NCI-H1105 treated with DMSO at 0.1 percent for 48 hours (cell line): Measurements from ENCODE around the gene MTAP.

ENCODE experiments used
- DNase-seq: peaks from one replicate; lab custom pipeline; 2025; lab: John Stamatoyannopoulos, UW

The MTAP gene

DNA sequence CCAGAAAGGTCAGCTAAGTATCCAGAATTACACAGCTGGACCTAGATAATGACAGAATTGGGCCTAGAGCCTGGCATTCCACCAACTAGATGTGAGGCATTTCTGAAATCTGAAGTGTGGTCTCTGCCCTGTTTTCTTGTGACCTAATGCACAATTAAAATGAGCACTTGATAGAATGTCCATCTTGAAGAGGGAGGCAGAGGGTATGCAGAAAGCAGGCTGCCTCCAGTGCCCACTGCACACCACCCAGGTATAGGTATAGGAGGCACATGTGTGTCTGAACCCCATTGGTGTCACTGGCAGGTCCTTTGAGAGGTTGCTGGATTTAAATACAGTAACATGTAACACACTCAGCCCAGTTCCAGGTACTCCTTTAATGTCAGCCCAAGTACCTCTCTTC is 2.4 kb downstream of the MTAP start:
- DNase-seq: no peak

DNA sequence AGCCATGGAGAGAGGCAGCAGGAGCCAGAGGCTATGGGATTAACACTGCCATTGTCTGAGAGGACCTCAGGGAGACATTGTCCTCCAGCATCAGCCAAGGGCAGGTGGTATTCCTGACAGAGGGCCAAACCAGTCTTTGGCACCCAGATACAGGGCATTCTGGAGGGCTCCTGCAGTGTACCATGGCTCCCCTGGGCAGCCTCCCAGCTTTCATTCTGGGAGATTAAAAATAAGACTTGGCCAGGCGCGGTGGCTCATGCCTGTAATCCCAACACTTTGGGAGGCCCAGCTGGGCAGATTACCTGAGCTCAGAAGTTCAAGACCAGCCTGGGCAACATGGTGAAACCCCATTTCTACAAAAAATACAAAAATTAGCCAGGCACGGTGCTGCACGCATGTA is 4.2 kb downstream of the MTAP start:
- DNase-seq: no peak

DNA sequence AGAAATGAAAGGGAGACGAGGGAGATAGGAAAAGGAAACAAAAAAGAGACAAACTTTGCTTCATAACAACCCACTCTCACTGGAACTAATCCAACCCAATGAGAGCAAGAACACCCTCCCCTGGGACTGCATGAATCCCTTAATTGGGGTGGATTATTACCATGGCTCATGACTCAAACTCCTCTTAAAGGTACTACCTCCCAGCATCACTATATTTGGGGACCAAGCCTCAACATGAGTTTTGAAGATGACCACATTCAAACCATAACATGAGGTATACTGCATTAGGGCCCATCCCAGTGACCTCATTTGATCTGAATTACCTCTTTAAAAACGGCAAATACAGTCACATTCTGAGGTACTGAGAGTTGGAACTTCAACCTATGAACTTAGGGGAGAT is 8.0 kb downstream of the MTAP start:
- no peak for DNase-seq

DNA sequence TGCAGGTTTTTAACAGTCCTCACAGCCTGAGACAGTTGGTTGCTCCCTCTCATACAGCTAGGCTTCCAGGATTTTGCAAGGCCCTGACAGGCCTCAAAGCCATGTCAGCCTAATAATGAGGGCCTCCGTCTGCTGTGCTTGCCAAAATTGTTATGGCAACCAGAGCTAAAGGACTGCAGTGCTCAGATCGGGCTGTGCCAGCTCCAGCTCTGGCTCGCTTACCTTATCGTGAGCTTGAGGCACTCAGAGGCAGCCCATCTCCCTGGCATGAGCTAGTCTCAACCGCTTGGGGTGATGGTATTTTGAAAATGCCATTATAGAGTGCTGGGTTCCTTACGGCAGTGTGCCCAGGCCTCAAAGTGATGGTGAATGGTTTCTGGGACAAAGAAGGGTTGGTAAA is 8.4 kb downstream of the MTAP start:
- no peak for DNase-seq

DNA sequence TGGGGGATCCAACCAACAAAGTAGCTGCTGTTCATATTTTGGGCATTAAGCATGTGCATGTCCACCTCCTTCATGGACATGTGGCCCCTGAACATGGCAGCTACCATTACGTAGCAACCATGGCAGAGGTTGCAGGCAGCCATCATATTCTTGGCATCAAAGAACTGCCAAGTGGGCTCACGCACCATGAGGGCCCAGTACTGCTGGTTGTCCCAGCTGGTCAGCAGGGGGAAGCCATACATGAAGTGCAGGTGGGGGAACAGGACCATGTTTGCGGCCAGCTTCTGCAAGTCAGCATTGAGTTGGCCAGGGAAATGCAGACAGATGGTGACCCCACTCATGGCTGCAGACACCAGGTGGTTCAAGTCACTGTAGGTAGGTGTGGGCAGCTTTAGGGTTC is 9.5 kb downstream of the MTAP start:
- DNase-seq: no peak

DNA sequence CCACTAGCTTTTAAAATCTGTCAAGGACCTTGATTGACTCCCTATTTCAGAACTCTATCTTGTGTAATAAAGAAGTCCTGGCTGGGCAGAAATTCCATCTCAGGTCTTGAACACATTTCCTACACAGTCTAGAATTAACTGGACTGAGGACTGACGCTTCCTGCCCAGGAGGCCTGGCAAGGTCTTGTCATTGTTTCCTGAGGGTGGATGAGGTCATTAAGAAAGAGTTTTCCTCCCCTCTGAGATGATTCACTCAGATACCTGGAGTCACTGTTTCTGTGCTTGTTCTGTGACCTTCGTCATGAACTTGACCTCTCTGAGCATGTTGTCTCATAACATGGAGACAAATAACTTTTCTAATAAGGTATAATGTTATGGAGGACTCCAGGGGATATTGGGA is 10.0 kb downstream of the MTAP start:
- no peak for DNase-seq

DNA sequence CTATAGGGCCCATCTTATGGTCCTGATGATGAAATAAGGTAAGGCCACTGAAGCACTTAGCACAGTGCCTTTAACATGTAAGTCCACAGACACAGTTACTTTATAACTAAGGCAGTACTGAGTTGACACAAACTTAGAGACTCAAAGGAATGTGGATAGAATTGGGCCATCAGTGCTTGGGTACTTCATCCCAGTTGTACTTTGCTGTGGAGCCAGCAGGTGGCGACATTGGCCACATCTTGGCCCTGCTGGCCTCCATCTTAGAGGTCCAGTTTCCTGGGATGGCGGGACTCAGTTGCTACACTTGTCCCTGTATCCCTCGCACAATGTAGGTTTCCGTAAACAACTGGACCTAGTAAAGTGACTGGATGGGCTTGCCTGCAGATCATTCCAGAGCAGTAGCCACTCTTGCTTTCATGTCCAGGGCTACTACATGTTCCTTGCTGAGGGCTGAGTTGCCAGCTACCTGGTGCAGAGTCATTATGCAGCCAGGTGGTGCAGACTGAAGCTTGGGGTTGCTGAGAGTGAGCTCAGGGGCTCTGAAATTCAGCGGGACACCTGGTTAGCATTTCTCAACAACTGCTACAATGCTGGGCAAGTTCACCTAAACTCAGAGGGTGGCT is 10.6 kb downstream of the MTAP start:
- DNase-seq: peak; percentile 55

DNA sequence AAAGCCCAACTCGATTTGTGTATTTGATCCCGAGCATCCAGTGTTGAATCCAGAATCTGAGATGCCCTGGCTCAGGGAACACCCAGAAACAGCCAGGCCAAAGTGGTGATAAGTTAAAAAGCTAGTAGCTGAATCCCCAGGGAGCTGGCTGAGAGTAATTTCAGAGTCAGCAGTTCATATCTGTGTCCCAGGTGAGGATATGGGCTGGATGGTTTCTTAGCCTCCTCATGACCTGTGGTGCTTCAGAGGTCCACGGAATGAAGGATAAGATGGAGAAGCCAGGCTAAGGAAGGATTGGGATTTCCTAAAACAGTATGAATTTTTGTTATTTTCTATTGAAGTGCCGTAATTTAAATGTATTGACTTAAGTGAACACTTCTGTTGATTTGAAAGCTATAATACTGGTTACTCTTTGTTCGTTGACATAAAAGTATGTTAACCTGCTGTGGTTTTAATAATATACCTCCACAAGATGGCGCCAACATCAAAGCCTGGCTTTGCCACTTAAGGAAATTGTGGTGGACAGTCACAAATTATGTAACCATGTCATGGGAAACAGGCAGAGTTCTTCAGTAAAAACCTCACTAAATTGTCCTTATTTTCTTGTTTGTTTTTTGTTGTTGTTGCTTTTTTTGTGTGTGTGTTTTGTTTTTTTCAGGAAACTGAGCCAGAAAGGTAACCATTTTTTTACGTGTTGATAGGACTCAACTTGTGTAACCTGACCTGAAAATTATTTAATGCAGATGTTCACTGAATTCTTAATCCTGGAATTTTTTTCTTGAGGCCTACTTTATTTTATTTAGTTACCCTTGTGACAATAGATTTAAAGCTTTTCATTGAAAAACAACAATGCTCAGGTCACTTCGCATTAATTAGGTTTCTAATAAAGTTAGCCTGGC is 11.4 kb downstream of the MTAP start:
- peak; percentile 52 for DNase-seq

DNA sequence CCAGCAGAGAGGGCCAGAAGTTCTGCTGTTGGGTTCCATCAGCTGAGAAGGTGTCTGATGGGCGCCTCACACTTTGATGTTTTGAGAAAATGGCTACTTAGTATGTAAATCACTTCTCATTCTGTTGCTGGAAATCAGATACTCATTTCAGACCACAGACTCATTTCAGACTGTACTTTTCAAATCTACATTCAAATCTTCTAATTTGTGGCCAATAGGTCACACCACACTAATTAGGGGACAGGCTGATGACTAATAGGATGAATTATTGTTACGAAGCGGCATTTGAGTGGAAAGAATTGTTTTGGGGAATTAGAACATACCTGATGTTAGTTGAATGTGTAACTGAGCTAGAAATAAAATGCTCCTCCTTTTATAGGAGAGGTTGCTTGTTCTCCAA is 13.2 kb downstream of the MTAP start:
- DNase-seq: no peak

DNA sequence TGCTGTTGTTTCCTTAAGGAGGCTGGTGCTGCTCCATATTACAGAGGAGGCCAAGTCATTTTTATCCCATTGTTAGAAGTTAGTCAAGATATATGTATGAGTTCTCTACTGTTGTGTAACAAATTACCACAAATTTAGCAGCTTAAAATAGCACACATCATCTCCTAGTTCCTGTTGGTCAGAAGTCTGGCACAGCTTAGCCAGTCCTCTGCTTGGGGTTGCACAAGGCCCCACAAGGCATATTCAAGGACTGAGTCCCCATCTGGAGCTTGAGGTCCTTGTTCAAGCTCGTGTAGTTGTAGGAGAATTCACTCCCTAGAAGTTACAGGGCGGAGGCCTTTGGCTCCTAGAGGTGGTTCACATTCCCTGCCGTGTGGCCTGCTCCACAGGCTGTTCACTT is 14.7 kb downstream of the MTAP start:
- DNase-seq: no peak

DNA sequence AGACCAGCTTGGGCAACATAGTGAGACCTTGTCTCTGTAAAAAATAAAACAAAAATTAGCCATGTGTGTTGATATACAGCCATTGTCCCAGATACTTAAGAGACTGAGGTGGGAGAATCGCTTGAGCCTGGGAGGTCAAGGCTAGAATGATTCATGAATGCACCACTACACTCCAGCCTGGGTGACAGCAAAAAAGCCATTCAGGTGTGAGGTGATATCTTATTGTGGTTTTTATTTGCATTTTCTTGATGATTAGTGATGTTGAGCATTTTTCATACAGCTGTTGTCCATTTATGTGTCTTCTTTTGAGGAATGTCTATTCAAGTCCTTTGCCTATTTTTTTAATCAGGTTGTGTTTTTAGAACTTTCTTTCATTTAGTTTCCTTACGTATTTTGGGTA is 23.2 kb downstream of the MTAP start:
- no peak for DNase-seq

DNA sequence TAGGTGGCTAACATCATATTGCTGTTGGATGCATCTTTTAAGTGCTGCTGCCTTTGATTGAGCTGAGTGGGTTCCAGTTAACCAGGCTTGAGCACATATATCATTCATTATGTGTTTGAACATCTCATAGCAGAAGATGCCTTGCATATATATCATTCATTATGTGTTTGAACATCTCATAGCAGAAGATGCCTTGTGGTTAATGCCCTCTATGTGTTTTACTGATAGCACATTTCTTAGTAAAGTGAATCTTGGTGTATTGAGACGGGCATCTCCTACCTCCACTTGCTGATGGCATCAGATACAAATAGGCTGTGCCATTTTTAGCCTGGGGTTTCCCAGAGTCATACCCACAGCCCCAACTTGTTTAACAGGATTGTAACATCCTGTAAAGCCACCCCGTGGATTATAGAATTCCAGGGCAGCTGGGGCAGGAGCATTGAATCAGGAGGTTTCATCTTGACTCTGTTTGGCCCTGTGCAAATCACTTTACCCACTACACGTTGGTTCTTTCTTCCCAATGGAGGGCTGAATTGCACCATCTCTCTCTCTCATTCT is 26.5 kb downstream of the MTAP start:
- no peak for DNase-seq

DNA sequence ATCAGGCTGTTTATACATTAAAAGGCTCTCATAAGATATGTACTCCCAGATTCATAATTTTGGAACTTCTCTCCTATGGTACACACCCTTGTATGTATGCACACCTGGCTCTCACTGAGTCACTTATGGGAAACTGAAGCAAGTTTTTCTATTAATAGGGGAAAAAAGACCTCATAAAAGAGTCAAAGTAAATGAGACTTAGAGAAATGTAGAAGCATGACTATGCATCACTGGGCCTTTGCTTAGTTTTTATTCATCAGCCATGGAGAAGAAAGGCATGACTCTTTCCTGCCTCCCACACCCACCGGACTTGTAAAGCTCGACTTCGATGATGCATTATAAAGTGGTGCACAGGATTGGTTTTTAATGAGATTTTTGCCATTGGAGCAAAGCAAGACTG is 28.2 kb downstream of the MTAP start:
- no peak for DNase-seq

DNA sequence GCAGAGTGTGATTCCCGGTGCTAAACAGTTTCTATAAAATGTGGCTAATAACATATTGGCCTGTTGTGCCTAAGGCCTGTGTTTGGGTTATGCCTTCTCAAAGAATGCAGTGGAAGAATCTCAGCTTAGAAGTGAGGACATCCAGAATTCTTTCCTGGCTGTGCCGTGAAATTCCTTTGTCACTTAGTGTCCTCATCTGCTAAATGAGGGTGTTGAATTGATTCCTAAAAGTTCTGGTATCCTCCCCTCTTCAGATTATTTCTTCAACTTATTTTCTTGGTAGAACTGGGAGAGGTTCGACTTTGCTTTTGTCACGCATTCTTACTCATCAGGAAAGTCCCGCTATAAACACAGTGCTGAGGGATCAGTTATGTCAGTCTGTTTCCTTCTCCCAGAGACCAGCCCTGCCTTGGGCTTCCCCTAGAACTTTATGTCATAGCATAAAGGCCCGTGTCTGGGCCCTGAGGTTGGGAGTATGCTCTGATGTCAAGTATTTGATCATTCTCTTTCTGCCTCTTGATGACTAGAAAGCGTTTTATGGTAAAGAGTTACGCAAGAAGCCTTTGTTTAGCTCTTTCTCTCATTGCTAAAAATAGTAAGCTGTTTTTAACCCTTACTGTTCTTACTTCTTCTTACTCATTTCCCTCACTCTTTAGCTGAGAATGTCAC is 29.5 kb downstream of the MTAP start:
- no peak for DNase-seq

DNA sequence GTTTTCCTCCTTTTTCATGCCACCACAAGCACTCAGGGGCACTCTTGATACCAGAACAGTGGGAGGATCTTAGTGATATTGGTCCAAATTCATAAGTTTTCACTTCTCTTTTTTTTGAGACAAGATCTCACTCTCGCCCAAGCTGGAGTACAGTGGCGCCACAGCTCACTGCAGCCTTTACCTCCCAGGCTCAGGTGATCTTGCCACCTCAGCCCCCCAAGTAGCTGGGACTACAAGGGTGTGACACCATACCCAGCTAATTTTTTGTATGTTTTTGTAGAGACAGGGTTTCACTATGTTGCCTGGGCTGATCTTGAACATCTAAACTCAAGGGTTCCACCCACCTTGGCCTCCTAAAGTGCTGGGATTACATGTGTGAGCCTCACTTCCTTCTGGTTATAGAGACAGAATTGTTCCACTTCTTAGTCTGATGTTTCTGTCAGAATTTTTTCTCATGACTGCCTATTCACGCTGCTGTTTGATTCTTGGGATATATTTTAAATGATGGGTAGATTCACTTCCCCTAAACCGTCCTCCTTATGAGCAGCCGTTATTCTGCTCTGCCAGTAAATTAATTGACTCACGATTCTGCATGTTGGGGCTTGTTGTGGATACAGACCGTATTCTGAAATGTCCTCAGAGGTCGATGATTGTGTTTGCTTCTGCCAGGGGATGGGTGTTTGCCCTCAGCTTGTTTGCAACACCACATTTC is 30.8 kb downstream of the MTAP start:
- DNase-seq: peak; percentile 69

DNA sequence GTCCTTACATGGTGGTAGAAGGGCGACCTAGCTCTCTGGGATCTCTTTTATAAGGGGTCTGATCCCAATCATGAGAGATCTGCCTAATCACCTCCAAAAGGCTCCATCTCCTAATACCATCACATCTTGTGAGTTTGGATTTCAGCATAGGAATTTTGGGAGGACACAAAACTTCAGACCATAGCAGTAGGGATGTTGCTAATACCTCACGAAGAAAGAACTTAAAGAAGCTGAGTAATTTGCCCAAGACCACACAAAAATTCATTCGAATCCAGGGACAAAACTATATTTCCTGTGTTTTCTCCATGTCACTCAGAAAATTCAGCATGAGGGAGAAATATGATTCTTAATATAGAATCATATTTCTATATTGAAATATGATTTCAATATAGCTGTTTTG is 32.7 kb downstream of the MTAP start:
- no peak for DNase-seq

DNA sequence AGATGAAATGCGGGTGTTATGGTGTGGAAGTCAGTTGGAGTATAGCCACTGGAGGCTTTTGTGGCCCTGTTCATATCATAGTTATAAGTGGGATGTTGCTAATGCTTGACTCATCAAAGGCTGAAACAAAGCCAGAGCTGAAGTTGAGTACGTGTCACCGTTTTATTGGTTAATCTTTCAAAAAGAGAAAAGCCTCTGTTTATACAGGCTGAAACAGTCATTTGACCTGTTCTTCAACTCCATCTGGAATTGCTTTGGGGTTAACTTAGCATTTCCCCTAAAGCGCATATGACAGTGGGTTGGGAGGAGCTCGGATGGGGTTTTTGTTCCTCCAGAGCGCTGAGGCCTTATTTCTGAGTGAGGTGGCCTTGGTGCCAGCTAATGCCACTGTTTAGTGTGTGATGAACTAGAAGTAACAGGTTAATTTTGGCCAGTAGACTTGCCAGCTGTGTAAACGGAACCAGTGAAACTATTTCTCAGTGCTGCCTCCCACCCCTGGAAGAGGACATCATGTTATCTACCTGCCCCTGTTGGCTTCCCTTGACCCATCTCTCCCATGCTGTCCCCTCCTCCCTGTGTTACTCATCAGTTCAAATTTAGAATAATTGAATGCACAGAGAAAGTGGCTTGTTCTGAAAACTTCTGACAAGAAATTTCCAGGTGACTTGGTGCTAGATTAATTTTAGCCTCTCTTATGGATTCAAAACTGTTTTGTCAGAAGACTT is 34.2 kb downstream of the MTAP start:
- no peak for DNase-seq

DNA sequence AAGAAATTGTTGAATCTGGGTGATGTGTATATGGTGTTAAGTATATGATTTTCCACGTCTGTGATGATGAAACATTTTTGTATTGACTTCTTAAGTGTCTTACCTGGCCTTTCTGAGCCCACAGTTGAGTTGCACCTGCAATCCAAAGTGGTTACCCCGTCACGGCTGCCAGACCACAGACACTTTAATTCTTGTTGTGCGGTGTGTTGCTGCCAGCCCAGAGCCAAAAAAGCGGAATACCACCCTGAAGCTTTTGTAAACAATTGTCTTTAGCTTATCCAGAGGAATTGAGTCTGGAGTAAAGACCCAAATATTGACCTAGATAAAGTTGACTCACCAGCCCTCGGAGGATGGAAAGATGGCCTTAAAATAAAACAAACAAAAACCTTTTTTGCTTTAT is 35.1 kb downstream of the MTAP start:
- DNase-seq: no peak

DNA sequence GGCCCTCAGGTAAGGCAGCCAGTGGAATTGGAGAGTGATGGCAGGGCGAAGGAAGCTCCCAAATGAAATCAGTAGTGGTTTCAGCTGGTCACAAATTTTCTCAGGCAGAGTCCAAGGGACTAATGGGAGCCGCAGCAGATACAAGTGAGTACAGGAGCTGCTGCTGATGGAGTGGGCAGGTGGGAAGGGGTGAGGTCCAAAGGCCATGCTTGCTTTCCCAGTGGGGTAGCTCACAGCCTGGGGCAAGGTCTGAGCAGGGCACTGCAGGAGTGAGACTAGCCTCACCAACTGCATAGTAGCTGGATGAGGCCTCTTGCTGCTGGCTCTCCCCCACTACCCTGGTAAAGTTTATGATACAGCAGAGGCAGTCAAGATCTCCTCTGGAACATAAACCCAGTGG is 38.2 kb downstream of the MTAP start:
- no peak for DNase-seq

DNA sequence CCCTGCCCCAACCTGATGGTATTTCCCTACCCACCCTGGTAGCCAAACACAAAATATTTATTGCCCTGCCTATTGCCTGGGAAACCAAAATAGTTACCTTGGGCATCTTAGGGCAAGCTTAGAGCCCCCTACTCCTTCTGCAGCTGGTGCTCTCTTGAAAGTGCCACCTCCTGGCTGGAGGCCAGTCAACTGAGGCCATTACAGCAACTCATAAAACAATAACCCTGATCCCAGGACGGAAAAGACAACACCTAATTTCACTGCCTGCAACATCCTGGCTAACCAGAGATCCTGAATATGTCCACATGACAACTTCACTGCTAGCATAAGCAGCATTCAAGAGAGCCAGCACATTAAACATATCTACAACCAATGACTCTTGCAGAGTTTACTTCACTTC is 38.7 kb downstream of the MTAP start:
- no peak for DNase-seq

DNA sequence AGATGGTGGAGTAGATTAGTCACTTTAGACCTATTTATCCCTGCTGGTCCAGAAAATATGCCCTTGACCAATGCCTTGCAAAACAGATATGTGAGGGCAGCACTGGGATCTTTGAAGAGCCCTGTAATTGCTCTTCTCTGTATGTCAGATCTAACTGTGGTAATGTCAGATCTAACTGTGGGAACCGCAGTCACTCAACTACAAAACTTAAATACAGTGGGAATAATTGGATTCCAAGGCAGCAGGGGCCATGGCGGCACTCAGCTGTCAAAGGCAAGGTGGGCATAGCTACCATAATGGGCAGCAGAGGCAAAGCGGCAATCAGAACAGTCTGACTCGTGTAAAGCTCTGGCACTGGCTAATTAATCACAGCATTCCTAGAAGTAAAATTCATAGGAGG is 46.2 kb downstream of the MTAP start:
- DNase-seq: no peak

DNA sequence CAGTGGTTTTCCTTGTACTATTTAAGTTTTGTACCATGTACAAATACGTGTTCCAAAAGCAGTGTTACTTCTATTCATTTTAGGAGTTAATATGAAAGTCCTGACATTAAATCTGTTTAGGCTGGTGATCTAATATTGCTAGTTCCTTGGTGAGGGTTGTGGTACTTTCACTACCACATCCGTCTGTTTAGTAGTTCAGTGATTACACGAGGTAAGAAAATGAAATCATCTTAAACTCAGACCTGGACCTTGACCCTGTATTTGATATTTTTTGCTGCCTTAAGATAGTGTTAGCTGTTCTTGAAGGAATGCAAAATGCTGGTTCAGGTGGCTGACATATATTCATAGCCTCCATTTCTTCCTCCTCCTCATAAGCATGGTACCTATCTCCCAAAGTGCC is 50.3 kb downstream of the MTAP start:
- DNase-seq: no peak
